ENCODE results near the gene RASSF1.

- no peak for TF ChIP-seq CTCF (IDR thresholded peaks at IDR 0.05)
- no peak for TF ChIP-seq EZH2phosphoT487 (IDR thresholded peaks at IDR 0.05)
Measured at GRCh38 chr3:50327129-50327528, 13.5 kb downstream of the RASSF1 start.
